ENCODE data around the gene SHBG.

DNA sequence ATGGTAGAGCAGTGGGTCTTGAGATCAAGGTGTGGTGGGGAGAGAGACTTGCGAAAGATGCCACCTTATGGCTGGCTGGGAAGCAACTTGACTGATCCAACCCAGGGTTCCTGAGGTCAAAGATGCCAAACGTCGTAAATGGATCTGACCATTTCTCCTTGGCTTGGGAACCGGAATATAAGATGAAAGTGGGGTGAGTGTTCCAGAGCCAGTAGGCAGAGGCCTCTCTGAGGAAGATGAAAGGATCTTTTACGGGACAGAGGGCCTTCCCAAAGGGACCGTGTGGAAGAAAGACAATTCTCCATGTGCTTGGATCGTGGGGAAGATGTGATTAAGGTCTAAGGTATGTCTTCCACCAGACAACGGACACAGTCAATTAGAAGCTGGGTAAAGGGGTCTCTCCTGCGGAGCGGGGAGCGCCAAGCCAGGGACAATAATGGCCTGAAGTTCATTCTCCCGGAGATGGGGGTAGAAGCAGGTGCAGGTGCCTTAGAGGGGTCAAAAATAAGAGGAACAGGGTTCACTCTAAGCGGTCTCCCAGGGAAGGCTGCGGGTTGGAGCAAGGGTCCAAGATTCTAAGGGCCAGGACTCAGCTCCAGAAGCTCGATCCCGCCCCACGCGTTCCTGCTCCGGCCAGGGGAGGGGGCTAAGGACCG, 16.0 kb upstream of the SHBG start:
- TF ChIP-seq EZH2phosphoT487 (IDR thresholded peaks at IDR 0.05; ENCODE audit: insufficient read depth, low read depth) (no peak), EZH2 (IDR thresholded peaks at IDR 0.05; ENCODE audit: insufficient read depth, poor library complexity, severe bottlenecking) (no peak)
